Heart right ventricle (tissue), 16 donors: Measurements from ENCODE around the gene RWDD3. TPM values are rescaled to one million over a fixed set of nuclear protein-coding genes. Genes with fewer than 3 reads are reported as not detected.
A peak's percentile ranks its signal among the peaks of the same experiment; 100 is the strongest.

Experiments
- ATAC-seq, 8 donors: fragments of 200-7000 bp; cut with Tn5 transposase; one replicate each; pipeline ENCODE4 v1.9.1; 2020; ENCODE audit warnings: mild to moderate bottlenecking in 8 of 8, moderate library complexity in 8 of 8, moderate number of reproducible peaks in 1 of 8
- DNase-seq, 2 donors: peaks; one replicate each; pipeline ENCODE4 v3.0.0-alpha.2; 2020
- H3K27ac ChIP-seq, 10 donors: fragments of 200-600 bp; sonication (generic) in 2 of 10; one replicate each; pipeline versions ENCODE4 v1.5.0 to v1.8.0; 2020 to 2022; ENCODE audit warnings: mild to moderate bottlenecking in 3 of 10
- H3K27me3 ChIP-seq, 7 donors: fragments of 200-600 bp; one replicate each; pipeline ENCODE4 v1.8.0; 2021 to 2022; ENCODE audit warnings: mild to moderate bottlenecking in 2 of 7
- H3K36me3 ChIP-seq, 9 donors: fragments of 200-600 bp; sonication (generic) in 1 of 9; one replicate each; pipeline versions ENCODE4 v1.5.0 to v1.8.0; 2020 to 2022; ENCODE audit warnings: mild to moderate bottlenecking in 2 of 9
- H3K4me1 ChIP-seq, 9 donors: fragments of 200-600 bp; sonication (generic) in 1 of 9; one replicate each; pipeline versions ENCODE4 v1.5.0 to v1.8.0; 2020 to 2022; ENCODE audit warnings: mild to moderate bottlenecking in 4 of 9
- H3K4me3 ChIP-seq, 10 donors: fragments of 200-600 bp; sonication (generic) in 2 of 10; one replicate each; pipeline versions ENCODE4 v1.5.0 to v1.8.0; 2020 to 2022; ENCODE audit warnings: mild to moderate bottlenecking in 7 of 10, moderate library complexity in 2 of 10
- H3K9me3 ChIP-seq, 11 donors: fragments of 200-600 bp in 10 of 11; sonication (generic) in 2 of 11; one replicate each; pipeline versions ENCODE4 v1.5.0 to v1.8.0; 2013 to 2022; ENCODE audit warnings: mild to moderate bottlenecking in 2 of 11, control low read depth in 1 of 11, moderate library complexity in 1 of 11
- CTCF ChIP-seq, 9 donors: fragments of 200-600 bp; sonication (generic) in 2 of 9; IDR thresholded peaks; one replicate each; pipeline versions ENCODE4 v1.5.0 to v1.8.0; 2021 to 2022; ENCODE audit warnings: antibody characterized with exemption in 9 of 9, mild to moderate bottlenecking in 5 of 9, moderate library complexity in 1 of 9
- WGBS, 2 donors: extraction: QIAGEN DNeasy Blood & Tissue Kit; methylation state at CpG; one replicate each; pipeline ENCODE4 v1.1.7; 2013; ENCODE audit warnings: inconsistent platforms in 1 of 2; 5-methylcytosine and 5-hydroxymethylcytosine counted together
- intact Hi-C, 10 donors: fragments of 100-400 bp; cut with DNase I; formaldehyde crosslinking; loops; one replicate each; pipeline versions ENCODE4 v1.11.1 to v1.14.2; 2022
- polyA plus RNA-seq, 2 donors: library from polyadenylated mRNA; stranded (reverse); fragments of 200-250 nt; gene quantifications; one replicate each; pipeline ENCODE4 v1.2.3, GENCODE V29; 2013
- total RNA-seq, 10 donors: library from RNA; stranded (reverse); fragmentation: NEBNext Ultra II Directional in 3 of 10; extraction: Animal tissue kit (Norgen Biotek cat#: 25700) in 3 of 10; gene quantifications; one replicate each; pipeline versions ENCODE4 v1.2.1 to v1.2.4, GENCODE V29; 2021 to 2023
- donor health status: Arrhythmogenic right ventricular cardiomyopathy.
- donor health status: ischemic (EF 13 %, LVEDD 7.1; RV severe dilation, severe dysfunction).
- donor health status: healthy with polysubstance abuse.
- donor health status: DM: no; HTN: yes; CAD: no.
- donor health status: DM: no; HTN: no; CAD: no.
- donor health status: ischemic (EF 25% LVEDD 6.9; RV normal size, moderate dysfunction).
- donor health status: ischemic (EF 25% LVEDD 5.7; RV mildly dilated, moderate dysfunction).
- donor health status: healthy.
- donor health status: DM: yes; HTN: yes; CAD: no.
- donor health status: Ischemic cardiomyopathy.
- donor health status: ischemic (EF 35%, LVEDD 5.7; RV mildly dilated, moderate dysfunction).
- donor health status: nonischemic (EF 11% LVEDD 7.7; RV severe dilation, severe dysfunction).
- donor health status: DM: yes; HTN: yes; CAD: no.
- donor health status: PGD.
- donor health status: ischemic (EF 29% LVEDD 5.4; RV normal size, mild dysfunction).
- donor health status: nonischemic (EF 23%, LVEDD 6.1; RV moderate dilation, normal function).

The RWDD3 gene
- total and polyA plus RNA-seq, 12 donors = 11.2 to 97.8 (median 18.3) TPM

GRCh38 chr1:95246511-95246910 lies 12.5 kb downstream of the RWDD3 start:
- H3K27ac ChIP-seq = peak overlapping the region in 6 of 10 donors; percentile 10 to 80 (median 58)
- H3K9me3 ChIP-seq = peaks cover 0 to 14% (median 7%) of the 10 kb centered on the region in 11 donors
- no peak for TF ChIP-seq CTCF (IDR thresholded peaks at IDR 0.05)
- no peak overlapping the region for H3K4me3 ChIP-seq
- no peak for ATAC-seq
- H3K4me1 ChIP-seq = peaks cover 3 to 55% (median 23%) of the 10 kb centered on the region in 9 donors
- peaks cover 0 to 68% (median 8%) of the 10 kb centered on the region in 9 donors for H3K36me3 ChIP-seq
- 90 to 96% methylated on average over 3 of the region's 3 CpGs for WGBS, 2 donors
- DNase-seq = no peak
- intact Hi-C loops = no loop called here
- no peaks in the 10 kb centered on the region for H3K27me3 ChIP-seq

GRCh38 chr1:95247607-95248006 lies 13.6 kb downstream of the RWDD3 start:
- 54 to 68% methylated on average over 3 of the region's 3 CpGs for WGBS, 2 donors
- peak in 1 of 2 donors; percentile 37 for DNase-seq
- no peak overlapping the region for H3K4me3 ChIP-seq
- H3K9me3 ChIP-seq = peaks cover 0 to 3% (median 0%) of the 10 kb centered on the region in 11 donors
- ATAC-seq = peak in 7 of 8 donors; percentile 73 to 92 (median 81)
- no peak for TF ChIP-seq CTCF (IDR thresholded peaks at IDR 0.05)
- peaks cover 3 to 55% (median 23%) of the 10 kb centered on the region in 9 donors for H3K4me1 ChIP-seq
- H3K27ac ChIP-seq = peak overlapping the region in 8 of 10 donors; percentile 11 to 80 (median 56)
- no peaks in the 10 kb centered on the region for H3K27me3 ChIP-seq
- intact Hi-C loops = no loop called here
- H3K36me3 ChIP-seq = peaks cover 0 to 69% (median 4%) of the 10 kb centered on the region in 9 donors

GRCh38 chr1:95249916-95250315 lies 15.9 kb downstream of the RWDD3 start:
- Histone ChIP-seq H3K9me3 (peaks cover 0 to 4% (median 0%) of the 10 kb centered on the region in 11 donors), H3K4me1 (peaks cover 3 to 42% (median 21%) of the 10 kb centered on the region in 9 donors), H3K36me3 (peaks cover 0 to 61% (median 9%) of the 10 kb centered on the region in 9 donors), H3K27me3 (no peaks in the 10 kb centered on the region), H3K4me3 (no peak overlapping the region), H3K27ac (peak overlapping the region in 6 of 10 donors; percentile 28 to 80 (median 45))
- intact Hi-C loops = no loop called here
- TF ChIP-seq CTCF (IDR thresholded peaks at IDR 0.05) = no peak
- ATAC-seq (peak in 6 of 8 donors; percentile 40 to 83 (median 60)), DNase-seq (no peak)
- 6 to 52% methylated on average over 1 of the region's 1 CpG for WGBS, 2 donors

GRCh38 chr1:95252422-95252821 lies 18.4 kb downstream of the RWDD3 start:
- no peaks in the 10 kb centered on the region for H3K27me3 ChIP-seq
- intact Hi-C loops = no loop called here
- H3K4me3 ChIP-seq = no peak overlapping the region
- ATAC-seq (no peak), DNase-seq (no peak)
- peaks cover 0 to 44% (median 9%) of the 10 kb centered on the region in 9 donors for H3K36me3 ChIP-seq
- peaks cover 3 to 22% (median 9%) of the 10 kb centered on the region in 9 donors for H3K4me1 ChIP-seq
- H3K9me3 ChIP-seq = peaks cover 0 to 5% (median 0%) of the 10 kb centered on the region in 11 donors
- WGBS, 2 donors = 92% methylated on average over 4 of the region's 4 CpGs
- H3K27ac ChIP-seq = no peak overlapping the region
- no peak for TF ChIP-seq CTCF (IDR thresholded peaks at IDR 0.05)
